GM12872 (cell line): ENCODE measurements around the gene OR12D3.

Experiments used
- CTCF ChIP-seq: IDR thresholded peaks from 3 replicates; pipeline ENCODE4 v1.5.1; 2011; ENCODE audit warnings: low read depth, mild to moderate bottlenecking, low read length, moderate library complexity; ENCODE audit not compliant: insufficient read depth

Gene OR12D3

GRCh38 chr6:29325777-29326176 is 49.3 kb downstream of the OR12D3 start:
- TF ChIP-seq CTCF: no peak
